CD4-positive, alpha-beta T cell treated with Interleukin-15 for 4 hours (primary cell): ENCODE data around the gene TBCEL.
"Not testable (repeated sequence)": the region's sequence is repeated elsewhere in the genome, so short reads cannot be mapped to it uniquely, and the experiment has no call there.

Experiments
- DNase-seq: peaks from one replicate; pipeline ENCODE4 v3.0.0-alpha.2; 2020; ENCODE audit warnings: low spot score

The TBCEL gene

DNA sequence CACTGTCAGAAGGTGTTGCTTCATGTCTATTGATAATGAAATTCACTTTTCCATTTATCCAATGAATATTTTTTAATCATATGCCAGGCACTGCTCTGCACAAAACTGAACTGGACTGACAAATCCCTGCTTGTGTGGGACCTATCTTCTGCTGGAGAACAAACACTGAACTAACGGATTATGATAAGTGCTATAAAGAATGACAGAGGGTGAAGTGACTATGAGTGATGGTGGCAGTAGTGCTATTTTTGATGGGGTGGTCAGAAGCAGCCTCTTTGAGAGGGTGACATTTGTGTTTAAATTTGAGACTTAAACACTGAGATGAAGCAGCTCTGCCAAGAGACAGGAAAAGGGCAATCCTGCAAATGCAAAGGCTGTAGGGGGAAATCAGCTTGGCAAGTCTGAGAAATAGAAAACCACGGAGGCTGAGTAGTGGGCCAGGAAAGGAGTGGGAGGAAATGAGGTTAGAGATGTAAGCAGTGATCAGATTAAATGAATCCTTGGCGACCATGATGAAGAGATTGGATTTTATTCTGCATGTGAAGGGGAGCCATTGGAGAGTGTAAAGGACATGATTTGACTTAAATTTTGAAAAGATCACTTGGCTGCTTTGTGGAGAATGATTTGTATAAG is 6.0 kb downstream of the TBCEL start:
- no peak for DNase-seq

- no peak for DNase-seq
Observed at GRCh38 chr11:121031167-121031566, 7.3 kb downstream of the TBCEL start.

GRCh38 chr11:121031648-121032047 is 7.7 kb downstream of the TBCEL start:
- DNase-seq, result not testable (repeated sequence)

GRCh38 chr11:121032546-121032945 is 8.6 kb downstream of the TBCEL start:
- no peak for DNase-seq

- no peak for DNase-seq
Observed at GRCh38 chr11:121033635-121034034, 9.7 kb downstream of the TBCEL start.

DNA sequence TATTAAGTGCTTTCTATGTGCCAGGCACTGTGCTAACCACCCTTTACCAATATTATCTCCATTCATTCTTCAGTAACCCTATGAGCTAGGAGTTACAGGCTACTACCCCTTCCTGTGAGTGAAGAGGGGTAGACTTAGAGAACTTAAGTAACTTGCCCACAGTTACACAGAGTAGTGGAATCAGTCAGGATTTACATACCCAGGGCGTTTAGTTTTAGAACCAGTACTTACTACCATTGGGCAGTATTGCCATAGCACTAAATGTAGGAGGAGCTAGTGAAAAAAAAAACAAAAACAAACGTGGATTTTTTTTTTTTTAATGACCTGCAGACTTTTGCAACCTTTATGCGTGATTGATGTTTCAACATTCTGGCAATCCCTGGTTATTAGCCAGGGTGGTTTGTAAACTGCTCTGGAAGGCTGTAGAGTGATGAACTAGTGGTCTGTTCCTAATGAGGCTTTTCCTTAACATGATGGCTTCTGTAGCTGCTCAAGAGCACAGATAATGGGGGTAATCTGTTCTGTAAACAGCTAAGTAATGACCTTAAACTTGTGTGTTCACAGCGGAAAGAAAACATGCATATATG is 11.4 kb downstream of the TBCEL start:
- no peak for DNase-seq

DNA sequence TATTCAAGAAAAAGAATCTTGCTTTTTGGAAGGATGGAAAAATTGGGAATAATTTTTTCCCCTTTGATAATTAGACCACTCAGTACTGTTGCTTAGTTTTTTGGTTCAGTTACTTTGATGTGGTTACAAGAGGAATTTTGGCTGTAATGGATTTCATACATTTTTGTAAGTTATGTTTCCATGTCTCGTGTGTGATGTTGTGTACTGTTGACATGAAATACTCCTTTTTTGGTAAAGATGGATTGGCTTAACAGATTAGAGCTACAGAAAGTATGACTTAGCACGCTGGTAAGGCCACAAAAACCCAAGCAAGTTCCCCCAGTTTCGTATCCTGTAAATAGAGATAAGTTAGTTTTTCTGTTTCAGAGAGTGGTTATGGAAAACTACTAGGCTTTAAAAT is 11.9 kb downstream of the TBCEL start:
- no peak for DNase-seq

- DNase-seq, result no peak
Observed at GRCh38 chr11:121037016-121037415, 13.1 kb downstream of the TBCEL start.

- no peak for DNase-seq
Observed at GRCh38 chr11:121038648-121039409, 14.9 kb downstream of the TBCEL start.

DNA sequence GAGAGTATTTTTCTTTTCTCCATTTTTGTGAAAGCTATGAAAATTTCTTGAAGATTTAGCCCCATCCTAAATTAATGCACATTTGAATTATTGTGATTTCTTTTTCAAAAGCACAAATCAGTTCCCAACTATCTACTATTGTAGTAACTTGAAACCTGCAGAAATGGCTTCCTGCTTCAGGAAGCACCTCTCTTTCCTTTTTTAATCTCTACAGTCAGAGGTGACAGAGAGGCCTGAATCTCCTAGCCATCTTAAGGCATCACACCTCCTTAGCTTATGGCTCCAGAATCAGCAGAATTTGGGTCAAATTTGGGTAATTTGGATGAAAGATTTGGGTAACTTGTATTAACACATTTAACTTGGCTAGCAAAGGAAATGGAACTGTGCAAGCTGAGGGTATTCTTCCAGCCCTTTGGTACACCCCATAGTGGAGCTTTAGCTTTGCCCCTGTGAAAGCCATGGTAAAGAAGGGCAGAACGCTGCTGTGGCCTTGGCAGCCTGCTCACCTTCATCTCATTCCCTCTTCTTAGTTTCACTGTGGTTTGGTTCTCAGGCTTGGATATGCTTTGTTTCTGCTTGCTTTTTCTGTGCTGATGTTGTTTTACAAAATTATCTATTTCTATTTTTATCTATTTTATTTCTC is 16.2 kb downstream of the TBCEL start:
- DNase-seq, result no peak

GRCh38 chr11:121040614-121041002 is 16.7 kb downstream of the TBCEL start:
- no peak for DNase-seq

- no peak for DNase-seq
Observed at GRCh38 chr11:121041072-121041471, 17.2 kb downstream of the TBCEL start.

GRCh38 chr11:121042296-121042695 is 18.4 kb downstream of the TBCEL start:
- DNase-seq, result no peak

DNA sequence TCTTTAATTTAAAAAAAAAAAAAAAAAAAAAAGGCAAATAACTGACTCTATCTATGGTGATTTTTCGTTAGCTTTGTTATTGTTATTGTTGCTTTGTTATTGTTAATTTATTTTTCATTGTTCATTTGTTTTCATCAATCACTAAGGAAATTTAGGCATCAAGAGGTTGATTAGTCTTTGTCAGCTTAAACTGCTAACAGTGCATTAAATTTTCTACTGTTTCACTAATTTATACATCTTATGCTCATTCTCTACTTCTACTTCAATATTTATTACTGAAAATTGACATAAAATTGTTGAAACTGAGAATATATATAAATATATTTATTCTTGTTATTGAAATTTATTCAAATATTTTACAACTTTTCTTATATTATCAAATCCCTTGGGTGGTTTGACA is 24.0 kb downstream of the TBCEL start:
- DNase-seq, result no peak

GRCh38 chr11:121048464-121049233 is 24.7 kb downstream of the TBCEL start:
- no peak for DNase-seq

GRCh38 chr11:121053244-121053643 is 29.3 kb downstream of the TBCEL start:
- no peak for DNase-seq

DNA sequence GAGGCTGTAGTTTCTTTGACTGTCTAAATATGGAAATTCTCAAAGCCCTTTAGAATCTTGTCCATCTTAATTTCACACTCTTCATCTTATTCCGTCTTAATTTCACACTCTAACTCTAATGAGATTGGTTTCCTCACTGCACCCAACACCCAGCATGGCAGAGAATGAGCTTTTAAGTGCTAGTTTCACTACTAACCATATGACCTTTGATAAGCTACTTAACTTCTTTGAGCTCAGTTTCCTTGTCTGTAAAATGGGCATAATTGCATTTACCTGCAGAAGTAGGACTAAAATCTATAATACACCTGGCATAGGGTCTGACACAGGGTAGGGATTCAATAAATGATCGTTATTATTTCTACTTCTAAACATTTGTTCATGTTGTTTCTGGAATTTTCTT is 30.4 kb downstream of the TBCEL start:
- DNase-seq, result no peak

DNA sequence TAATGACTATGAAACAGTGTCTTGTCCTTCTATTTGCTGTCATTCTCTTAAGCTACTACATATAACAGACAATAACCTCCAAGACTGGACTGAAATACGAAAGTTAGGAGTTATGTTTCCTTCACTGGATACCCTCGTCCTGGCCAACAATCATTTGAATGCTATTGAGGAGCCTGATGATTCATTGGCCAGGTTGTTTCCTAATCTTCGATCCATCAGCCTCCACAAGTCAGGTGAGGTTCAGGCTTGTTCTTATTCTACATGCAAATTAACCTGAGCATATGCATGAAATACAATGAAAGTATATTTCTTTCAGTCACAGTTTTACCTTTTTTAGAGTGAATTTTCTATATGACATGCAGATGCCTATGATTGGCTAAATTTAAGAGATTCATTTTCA is 31.2 kb downstream of the TBCEL start:
- no peak for DNase-seq

DNA sequence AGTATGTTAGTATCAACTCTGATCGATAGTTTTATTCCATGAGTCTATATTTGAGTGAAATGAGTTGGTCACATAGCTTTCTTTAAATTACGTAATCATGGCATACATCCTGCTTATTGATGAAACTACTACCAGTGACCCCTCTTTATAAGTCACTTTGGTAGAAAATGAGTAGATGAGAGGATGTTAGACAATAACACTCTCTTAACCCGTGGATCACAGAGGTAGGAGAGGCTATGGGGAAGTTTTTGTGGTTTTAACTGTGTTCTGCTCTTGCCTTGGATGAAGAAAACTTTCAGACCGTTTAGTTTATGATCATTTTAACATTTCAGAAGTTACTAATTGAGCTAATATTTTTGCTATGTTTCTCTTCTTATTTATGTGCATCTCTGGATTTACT is 34.0 kb downstream of the TBCEL start:
- DNase-seq, result no peak

GRCh38 chr11:121058941-121059340 is 35.0 kb downstream of the TBCEL start:
- no peak for DNase-seq

GRCh38 chr11:121059605-121060004 is 35.7 kb downstream of the TBCEL start:
- DNase-seq, result no peak

GRCh38 chr11:121063728-121064127 is 39.8 kb downstream of the TBCEL start:
- DNase-seq, result no peak
